HepG2 (cell line): ENCODE data around the gene ADGRG4. TPM values are rescaled to one million over a fixed set of nuclear protein-coding genes. Genes with fewer than 3 reads are reported as not detected.

Experiments used
- ATAC-seq: fragments of 200-7000 bp; cut with Tn5 transposase; 3 replicates; pipeline ENCODE4 v1.9.1; 2020; ENCODE audit warnings: mild to moderate bottlenecking, moderate library complexity
- BruUV-seq: library from RNA; stranded (reverse); fragments of 400-500 nt; replicated peaks from 2 replicates; lab custom pipeline; 2021; lab: Mats Ljungman, UMichigan
- CTCF ChIA-PET: fragments of 300-600 bp; formaldehyde crosslinking; extraction: SDS; loops from one replicate; lab custom pipeline; 2021; ENCODE audit warnings: low total read pairs, inconsistent platforms, low intra/inter-chr PET ratio; lab: Yijun Ruan, JAX
- POLR2A ChIA-PET: fragments of 350-600 bp; sonication (Branson Sonifier 250); formaldehyde crosslinking; loops from one replicate; lab custom pipeline; 2020; ENCODE audit warnings: antibody characterized with exemption, inconsistent platforms; lab: Yijun Ruan, JAX
- DNase-seq: peaks from one replicate; pipeline ENCODE4 v3.0.0-alpha.2; 2015; ENCODE audit warnings: low spot score
- FAIRE-seq: peaks from 3 replicates; lab custom pipeline; 2011; peaks lifted over from hg19 to GRCh38; lab: Jason Lieb, UNC
- H2AFZ ChIP-seq: one replicate; pipeline ENCODE4 v1.6.1; 2011; ENCODE audit warnings: low read length, inconsistent platforms
- H3K27ac ChIP-seq: fragments of 300-600 bp; 3 replicates; pipeline ENCODE4 v1.8.0; 2011; ENCODE audit warnings: mixed run types, mild to moderate bottlenecking, mixed read lengths, low read length, inconsistent platforms; ENCODE audit not compliant: insufficient read depth; ENCODE audit errors: extremely low read length
- H3K27me3 ChIP-seq, 2 experiments: fragments of 200-600 bp in 1 of 2; 2 replicates in 1 of 2; 3 replicates in 1 of 2; pipeline versions ENCODE4 v1.6.0 to v1.8.0; 2011; ENCODE audit warnings: low read length in 2 of 2, mild to moderate bottlenecking in 2 of 2, moderate library complexity in 2 of 2, inconsistent platforms in 1 of 2; ENCODE audit not compliant: insufficient read depth in 2 of 2, control insufficient read depth in 1 of 2
- H3K36me3 ChIP-seq, 2 experiments: fragments of 200-600 bp in 1 of 2; replicated peaks in 1 of 2; 2 replicates in 1 of 2; 3 replicates in 1 of 2; pipeline versions ENCODE4 v1.5.1 to v1.8.0; 2011; ENCODE audit warnings: low read length in 2 of 2, inconsistent platforms in 1 of 2; ENCODE audit not compliant: insufficient read depth in 2 of 2, control insufficient read depth in 1 of 2
- H3K4me1 ChIP-seq: 2 replicates; pipeline ENCODE4 v1.5.1; 2012; ENCODE audit warnings: low read length, inconsistent platforms; ENCODE audit not compliant: insufficient read depth
- H3K4me2 ChIP-seq: 2 replicates; pipeline ENCODE4 v1.6.0; 2011; ENCODE audit warnings: low read depth, low read length, inconsistent platforms
- H3K4me3 ChIP-seq, 3 experiments: fragments of 200-600 bp in 1 of 3; sonication (generic), shearing (Covaris generic) in 1 of 3; replicated peaks in 1 of 3; 2 replicates each; pipeline ENCODE4 v1.5.1; 2011 to 2016; ENCODE audit warnings: low read length in 3 of 3, inconsistent platforms in 2 of 3, low read depth in 2 of 3, mild to moderate bottlenecking in 2 of 3, control low read depth in 1 of 3, mixed read lengths in 1 of 3; ENCODE audit not compliant: insufficient read depth in 1 of 3
- H3K79me2 ChIP-seq: one replicate; pipeline ENCODE4 v1.6.1; 2011; ENCODE audit warnings: low read length, inconsistent platforms; ENCODE audit not compliant: insufficient read depth
- H3K9ac ChIP-seq: 2 replicates; pipeline ENCODE4 v1.6.0; 2011; ENCODE audit warnings: mild to moderate bottlenecking, low read depth, low read length, inconsistent platforms; ENCODE audit not compliant: insufficient read depth
- H3K9me3 ChIP-seq: 2 replicates; pipeline ENCODE4 v1.5.1; 2012; ENCODE audit warnings: mild to moderate bottlenecking, low read length
- H4K20me1 ChIP-seq: 2 replicates; pipeline ENCODE4 v1.6.0; 2011; ENCODE audit warnings: inconsistent platforms, mild to moderate bottlenecking, low read length, moderate library complexity; ENCODE audit not compliant: insufficient read depth
- ATF1 ChIP-seq: IDR thresholded peaks from 2 replicates; pipeline ENCODE4 v1.6.1; 2016; ENCODE audit warnings: mild to moderate bottlenecking, control low read depth
- CHD4 ChIP-seq: fragments of 200-600 bp; sonication (generic); IDR thresholded peaks from 2 replicates; pipeline ENCODE4 v1.7.0; 2017; ENCODE audit warnings: mild to moderate bottlenecking, low read length, borderline replicate concordance
- PHB2 ChIP-seq: fragments of 450-650 bp; IDR thresholded peaks from 2 replicates; pipeline ENCODE4 v1.6.1; 2018; ENCODE audit not compliant: partially characterized antibody
- ZNF235 ChIP-seq: sonication (generic); formaldehyde crosslinking; IDR thresholded peaks from 2 replicates; pipeline ENCODE4 v1.8.1; 2023; ENCODE audit warnings: mild to moderate bottlenecking, missing genetic modification reagents, borderline replicate concordance
- ZNF337 ChIP-seq: sonication (generic); formaldehyde crosslinking; IDR thresholded peaks from 2 replicates; pipeline ENCODE4 v1.5.1; 2020; ENCODE audit warnings: missing genetic modification reagents, low read depth, mild to moderate bottlenecking, borderline replicate concordance
- ZNF572 ChIP-seq: sonication (generic); formaldehyde crosslinking; IDR thresholded peaks from 2 replicates; pipeline ENCODE4 v1.5.1; 2020; ENCODE audit warnings: mild to moderate bottlenecking, missing genetic modification reagents
- ZNF780A ChIP-seq: sonication (generic); formaldehyde crosslinking; IDR thresholded peaks from 2 replicates; pipeline ENCODE4 v1.8.0; 2022; ENCODE audit warnings: mild to moderate bottlenecking, missing genetic modification reagents, moderate library complexity
- ZSCAN31 ChIP-seq: sonication (generic); formaldehyde crosslinking; IDR thresholded peaks from 2 replicates; pipeline ENCODE4 v1.5.0; 2020; ENCODE audit warnings: low read depth, mild to moderate bottlenecking, missing genetic modification reagents
- ZZZ3 ChIP-seq: sonication (generic); formaldehyde crosslinking; IDR thresholded peaks from 2 replicates; pipeline ENCODE4 v1.4.0; 2020; ENCODE audit warnings: missing genetic modification reagents, mild to moderate bottlenecking, borderline replicate concordance
- WGBS: methylation state at CpG from one replicate; pipeline ENCODE4 v1.1.6; 2017; ENCODE audit warnings: low lambda C conversion rate; 5-methylcytosine and 5-hydroxymethylcytosine counted together
- in situ Hi-C: cut with HindIII; loops from 2 replicates; pipeline ENCODE4 v1.10.0; 2017; ENCODE audit warnings: low pct_unique_long_range_greater_than_20kb; ENCODE audit not compliant: extremely low pct_ligation_motif_present
- intact Hi-C: fragments of 100-400 bp; cut with micrococcal nuclease; formaldehyde crosslinking; loops from one replicate; pipeline ENCODE4 v1.10.0; 2022; ENCODE audit not compliant: unreplicated experiment
- polyA plus RNA-seq, 8 experiments: library from polyadenylated mRNA; depleted of rRNA in 3 of 8; stranded (reverse) in 7 of 8; unstranded in 1 of 8; fragments of >200 nt; fragmentation: Illumina TruSeq in 4 of 8; extraction: Trizol in 4 of 8; gene quantifications; 2 replicates each; pipeline versions ENCODE4 v1.2.1 to v1.2.3, GENCODE V29; 2011 to 2016; ENCODE audit warnings: low read depth in 4 of 8, missing spikeins in 1 of 8, mixed read lengths in 1 of 8; ENCODE audit not compliant: insufficient read depth in 1 of 8
- total RNA-seq, 5 experiments: library from RNA; depleted of rRNA; stranded (reverse); fragments of >200 nt; fragmentation: Illumina TruSeq; extraction: Trizol; gene quantifications; 2 replicates each; pipeline ENCODE4 v1.2.3, GENCODE V29; 2016; ENCODE audit warnings: low read depth in 1 of 5
- TF ChIP-seq, protein P1 (sequence below): IDR thresholded peaks from 2 replicates; pipeline ENCODE4 v1.6.1; 2016; ENCODE audit warnings: low read depth, missing genetic modification reagents, missing compliant biosample characterization
- TF ChIP-seq, protein P2 (sequence below): IDR thresholded peaks from 2 replicates; pipeline ENCODE4 v1.6.1; 2012; ENCODE audit warnings: low read depth, low read length, improper control_type of control experiment

ADGRG4 gene
- total and polyA plus RNA-seq, 2 of the 13 experiments (the other 11 are each of a cell fraction or from before 2014, with no cell fraction given), result not detected

DNA sequence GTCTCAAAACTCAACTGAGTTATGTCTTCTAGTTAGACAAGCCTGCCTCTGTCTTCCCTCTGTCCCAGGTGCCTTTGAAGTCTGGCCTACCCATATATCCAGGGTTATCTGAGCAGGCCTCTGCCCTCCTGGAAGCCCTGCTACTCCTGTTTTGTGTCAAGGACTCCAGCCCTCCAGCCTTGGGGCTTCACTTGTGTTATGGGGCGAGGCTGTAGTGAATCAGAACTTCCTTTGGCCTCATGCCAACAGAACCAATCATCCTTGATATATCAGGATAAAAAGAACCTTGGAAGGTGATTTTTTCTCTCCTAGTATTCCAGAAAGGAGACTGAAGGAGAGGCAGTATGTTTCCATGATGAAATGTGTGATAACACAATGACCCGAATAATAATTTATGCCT lies 8.9 kb upstream of the ADGRG4 start:
- TF ChIP-seq, protein P1, sequence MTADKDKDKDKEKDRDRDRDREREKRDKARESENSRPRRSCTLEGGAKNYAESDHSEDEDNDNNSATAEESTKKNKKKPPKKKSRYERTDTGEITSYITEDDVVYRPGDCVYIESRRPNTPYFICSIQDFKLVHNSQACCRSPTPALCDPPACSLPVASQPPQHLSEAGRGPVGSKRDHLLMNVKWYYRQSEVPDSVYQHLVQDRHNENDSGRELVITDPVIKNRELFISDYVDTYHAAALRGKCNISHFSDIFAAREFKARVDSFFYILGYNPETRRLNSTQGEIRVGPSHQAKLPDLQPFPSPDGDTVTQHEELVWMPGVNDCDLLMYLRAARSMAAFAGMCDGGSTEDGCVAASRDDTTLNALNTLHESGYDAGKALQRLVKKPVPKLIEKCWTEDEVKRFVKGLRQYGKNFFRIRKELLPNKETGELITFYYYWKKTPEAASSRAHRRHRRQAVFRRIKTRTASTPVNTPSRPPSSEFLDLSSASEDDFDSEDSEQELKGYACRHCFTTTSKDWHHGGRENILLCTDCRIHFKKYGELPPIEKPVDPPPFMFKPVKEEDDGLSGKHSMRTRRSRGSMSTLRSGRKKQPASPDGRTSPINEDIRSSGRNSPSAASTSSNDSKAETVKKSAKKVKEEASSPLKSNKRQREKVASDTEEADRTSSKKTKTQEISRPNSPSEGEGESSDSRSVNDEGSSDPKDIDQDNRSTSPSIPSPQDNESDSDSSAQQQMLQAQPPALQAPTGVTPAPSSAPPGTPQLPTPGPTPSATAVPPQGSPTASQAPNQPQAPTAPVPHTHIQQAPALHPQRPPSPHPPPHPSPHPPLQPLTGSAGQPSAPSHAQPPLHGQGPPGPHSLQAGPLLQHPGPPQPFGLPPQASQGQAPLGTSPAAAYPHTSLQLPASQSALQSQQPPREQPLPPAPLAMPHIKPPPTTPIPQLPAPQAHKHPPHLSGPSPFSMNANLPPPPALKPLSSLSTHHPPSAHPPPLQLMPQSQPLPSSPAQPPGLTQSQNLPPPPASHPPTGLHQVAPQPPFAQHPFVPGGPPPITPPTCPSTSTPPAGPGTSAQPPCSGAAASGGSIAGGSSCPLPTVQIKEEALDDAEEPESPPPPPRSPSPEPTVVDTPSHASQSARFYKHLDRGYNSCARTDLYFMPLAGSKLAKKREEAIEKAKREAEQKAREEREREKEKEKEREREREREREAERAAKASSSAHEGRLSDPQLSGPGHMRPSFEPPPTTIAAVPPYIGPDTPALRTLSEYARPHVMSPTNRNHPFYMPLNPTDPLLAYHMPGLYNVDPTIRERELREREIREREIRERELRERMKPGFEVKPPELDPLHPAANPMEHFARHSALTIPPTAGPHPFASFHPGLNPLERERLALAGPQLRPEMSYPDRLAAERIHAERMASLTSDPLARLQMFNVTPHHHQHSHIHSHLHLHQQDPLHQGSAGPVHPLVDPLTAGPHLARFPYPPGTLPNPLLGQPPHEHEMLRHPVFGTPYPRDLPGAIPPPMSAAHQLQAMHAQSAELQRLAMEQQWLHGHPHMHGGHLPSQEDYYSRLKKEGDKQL (CRISPR knock-in tag), result no peak
- no peak for TF ChIP-seq ZNF337 (CRISPR knock-in tag)
- Histone ChIP-seq H2AFZ (no peak overlapping the region), H3K4me3 (no peak overlapping the region), H3K4me1 (no peaks in the 10 kb centered on the region), H3K4me2 (no peak overlapping the region), H3K9ac (no peak overlapping the region), H3K9me3 (no peaks in the 10 kb centered on the region), H3K79me2 (no peaks in the 10 kb centered on the region), H3K27ac (no peak overlapping the region), H3K36me3 (no peaks in the 10 kb centered on the region), H4K20me1 (no peaks in the 10 kb centered on the region), H3K27me3 (no peaks in the 10 kb centered on the region; a peak in 1 of 5 replicates)
- no peak for FAIRE-seq
- POLR2A ChIA-PET, result no interaction called here
- 64% methylated on average over 2 of the region's 2 CpGs for WGBS
- DNase-seq, result no peak
- in situ Hi-C loops (no loop called here), intact Hi-C loops (no loop called here)
- BruUV-seq, result no TSS peak
- ATAC-seq, result no peak
- CTCF ChIA-PET, result no interaction called here

DNA sequence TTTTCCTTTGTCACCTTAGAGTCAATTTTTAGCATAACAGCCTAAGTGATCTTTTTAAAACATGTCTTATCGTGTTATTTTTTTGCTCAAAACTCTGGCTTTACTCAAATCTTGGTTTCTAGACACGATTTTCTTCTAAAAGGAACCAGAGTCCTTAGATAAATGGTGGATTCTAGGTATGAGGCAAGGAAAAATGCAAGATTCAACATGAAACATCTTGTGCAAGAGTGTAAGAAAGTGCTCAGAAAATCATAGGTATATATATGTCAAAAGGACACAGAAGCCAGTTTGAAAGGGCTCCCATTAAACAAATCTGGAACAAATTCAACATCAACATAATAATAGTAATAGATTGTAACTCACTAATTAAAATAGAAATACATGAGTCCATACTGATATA lies 8.1 kb upstream of the ADGRG4 start:
- CTCF ChIA-PET, result no interaction called here
- Histone ChIP-seq H3K9me3 (no peaks in the 10 kb centered on the region), H3K79me2 (no peaks in the 10 kb centered on the region), H3K27me3 (no peaks in the 10 kb centered on the region; a peak in 1 of 5 replicates), H3K36me3 (no peaks in the 10 kb centered on the region), H3K4me3 (no peak overlapping the region), H3K4me1 (no peaks in the 10 kb centered on the region), H2AFZ (no peak overlapping the region), H3K4me2 (no peak overlapping the region), H4K20me1 (no peaks in the 10 kb centered on the region), H3K9ac (no peak overlapping the region), H3K27ac (no peak overlapping the region)
- WGBS, result 0% methylated on average over 2 of the region's 2 CpGs
- intact Hi-C loops (no loop called here), in situ Hi-C loops (no loop called here)
- no TSS peak for BruUV-seq
- POLR2A ChIA-PET, result no interaction called here
- DNase-seq (no peak), ATAC-seq (no peak), FAIRE-seq (no peak)
- TF ChIP-seq ZNF572, result no peak
- TF ChIP-seq ZZZ3, result no peak
- no peak for TF ChIP-seq ATF1
- no peak for TF ChIP-seq ZNF780A (CRISPR knock-in tag)
- no peak for TF ChIP-seq ZSCAN31 (CRISPR knock-in tag)
- no peak for TF ChIP-seq PHB2
- TF ChIP-seq, protein P2, sequence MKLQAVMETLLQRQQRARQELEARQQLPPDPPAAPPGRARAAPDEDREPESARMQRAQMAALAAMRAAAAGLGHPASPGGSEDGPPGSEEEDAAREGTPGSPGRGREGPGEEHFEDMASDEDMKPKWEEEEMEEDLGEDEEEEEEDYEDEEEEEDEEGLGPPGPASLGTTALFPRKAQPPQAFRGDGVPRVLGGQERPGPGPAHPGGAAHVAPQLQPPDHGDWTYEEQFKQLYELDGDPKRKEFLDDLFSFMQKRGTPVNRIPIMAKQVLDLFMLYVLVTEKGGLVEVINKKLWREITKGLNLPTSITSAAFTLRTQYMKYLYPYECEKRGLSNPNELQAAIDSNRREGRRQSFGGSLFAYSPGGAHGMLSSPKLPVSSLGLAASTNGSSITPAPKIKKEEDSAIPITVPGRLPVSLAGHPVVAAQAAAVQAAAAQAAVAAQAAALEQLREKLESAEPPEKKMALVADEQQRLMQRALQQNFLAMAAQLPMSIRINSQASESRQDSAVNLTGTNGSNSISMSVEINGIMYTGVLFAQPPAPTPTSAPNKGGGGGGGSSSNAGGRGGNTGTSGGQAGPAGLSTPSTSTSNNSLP, result no peak
- TF ChIP-seq CHD4, result no peak
- TF ChIP-seq ZNF235 (CRISPR knock-in tag), result no peak
